VCaP (cell line): ENCODE measurements around the gene NTF4.

Experiments
- H3K27ac ChIP-seq: fragments of 450-650 bp; 2 replicates; pipeline ENCODE4 v1.5.1; 2017
- CTCF ChIP-seq: fragments of 450-650 bp; conservative IDR thresholded peaks from 2 replicates; pipeline ENCODE4 v1.5.1; 2017; ENCODE audit warnings: mild to moderate bottlenecking, moderate library complexity

NTF4 gene

GRCh38 chr19:49097453-49098288 is 33.1 kb upstream of the NTF4 start:
- TF ChIP-seq CTCF = peak; percentile 99
- H3K27ac ChIP-seq = peak overlapping the region; percentile 69

GRCh38 chr19:49094505-49095482 is 30.2 kb upstream of the NTF4 start:
- TF ChIP-seq CTCF = no peak
- peak overlapping the region; percentile 69 for H3K27ac ChIP-seq

GRCh38 chr19:49092686-49093085 is 28.1 kb upstream of the NTF4 start:
- no peak for TF ChIP-seq CTCF
- no peak overlapping the region for H3K27ac ChIP-seq

GRCh38 chr19:49091391-49092038 is 26.9 kb upstream of the NTF4 start:
- H3K27ac ChIP-seq = no peak overlapping the region
- TF ChIP-seq CTCF = no peak

GRCh38 chr19:49086296-49086695 is 21.7 kb upstream of the NTF4 start:
- H3K27ac ChIP-seq = peak overlapping the region; percentile 94
- no peak for TF ChIP-seq CTCF

GRCh38 chr19:49085868-49086232 is 21.2 kb upstream of the NTF4 start:
- peak overlapping the region; percentile 94 for H3K27ac ChIP-seq
- no peak for TF ChIP-seq CTCF
